Measurements from ENCODE around the gene RAB11FIP3. TPM values are rescaled to one million over a fixed set of nuclear protein-coding genes. Genes with fewer than 3 reads are reported as not detected.
A peak's percentile ranks its signal among the peaks of the same experiment; 100 is the strongest.

The RAB11FIP3 gene
- total RNA-seq, 1 donor from 2014 or later, result 81.5 TPM

- TF ChIP-seq, protein P1, sequence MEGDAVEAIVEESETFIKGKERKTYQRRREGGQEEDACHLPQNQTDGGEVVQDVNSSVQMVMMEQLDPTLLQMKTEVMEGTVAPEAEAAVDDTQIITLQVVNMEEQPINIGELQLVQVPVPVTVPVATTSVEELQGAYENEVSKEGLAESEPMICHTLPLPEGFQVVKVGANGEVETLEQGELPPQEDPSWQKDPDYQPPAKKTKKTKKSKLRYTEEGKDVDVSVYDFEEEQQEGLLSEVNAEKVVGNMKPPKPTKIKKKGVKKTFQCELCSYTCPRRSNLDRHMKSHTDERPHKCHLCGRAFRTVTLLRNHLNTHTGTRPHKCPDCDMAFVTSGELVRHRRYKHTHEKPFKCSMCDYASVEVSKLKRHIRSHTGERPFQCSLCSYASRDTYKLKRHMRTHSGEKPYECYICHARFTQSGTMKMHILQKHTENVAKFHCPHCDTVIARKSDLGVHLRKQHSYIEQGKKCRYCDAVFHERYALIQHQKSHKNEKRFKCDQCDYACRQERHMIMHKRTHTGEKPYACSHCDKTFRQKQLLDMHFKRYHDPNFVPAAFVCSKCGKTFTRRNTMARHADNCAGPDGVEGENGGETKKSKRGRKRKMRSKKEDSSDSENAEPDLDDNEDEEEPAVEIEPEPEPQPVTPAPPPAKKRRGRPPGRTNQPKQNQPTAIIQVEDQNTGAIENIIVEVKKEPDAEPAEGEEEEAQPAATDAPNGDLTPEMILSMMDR (IDR thresholded peaks at IDR 0.05; ENCODE audit: unreplicated experiment), result no peak
- Mint-ChIP-seq H3K9me3 (ENCODE audit: unreplicated experiment) (no peaks in the 10 kb centered on the region), H3K4me1 (ENCODE audit: unreplicated experiment) (no peaks in the 10 kb centered on the region), H3K4me3 (ENCODE audit: unreplicated experiment) (peak overlapping the region; percentile 31), H3K27ac (ENCODE audit: unreplicated experiment) (no peak overlapping the region), H3K36me3 (ENCODE audit: low read depth, unreplicated experiment) (peaks cover 3% of the 10 kb centered on the region), H3K27me3 (ENCODE audit: unreplicated experiment) (peaks cover 4% of the 10 kb centered on the region)
- DNase-seq (ENCODE audit: low spot score), result no peak
Observed at GRCh38 chr16:537415-538335, 112.2 kb downstream of the RAB11FIP3 start.

DNA sequence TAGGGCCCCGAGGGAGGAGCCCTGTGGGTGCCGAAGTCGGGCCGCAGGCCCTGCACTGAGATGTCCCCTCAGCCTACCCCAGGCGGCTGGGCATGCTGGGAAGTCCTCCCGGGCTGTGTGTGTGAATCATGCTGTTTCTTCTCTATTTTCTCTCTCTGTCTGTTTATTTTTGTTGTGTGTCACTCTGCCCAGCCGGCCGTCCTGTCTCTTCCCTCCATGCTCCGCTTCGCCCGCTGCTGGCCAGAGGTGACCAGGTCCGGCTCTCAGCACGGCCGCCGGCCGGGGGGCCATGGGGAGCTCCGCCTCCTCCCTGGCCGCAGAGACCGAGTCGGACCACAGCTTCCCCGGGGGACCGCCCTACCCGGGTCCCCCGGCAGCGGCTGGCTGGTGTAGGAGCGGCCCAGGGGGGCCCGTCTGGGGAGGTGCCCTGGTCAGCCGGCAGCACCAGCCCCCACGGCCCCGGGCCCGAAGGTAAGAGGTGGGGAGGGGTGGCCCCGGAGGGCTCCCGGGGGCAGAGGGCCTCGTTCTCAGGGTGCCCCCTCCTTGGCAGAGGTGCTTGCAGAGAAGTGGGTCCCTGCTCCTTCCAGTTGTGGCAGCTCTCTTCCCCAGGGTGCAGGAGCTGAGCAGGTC lies 114.6 kb downstream of the RAB11FIP3 start:
- DNase-seq (ENCODE audit: low spot score), result no peak
- Mint-ChIP-seq H3K27me3 (ENCODE audit: unreplicated experiment) (peaks cover 4% of the 10 kb centered on the region), H3K9me3 (ENCODE audit: unreplicated experiment) (no peaks in the 10 kb centered on the region), H3K36me3 (ENCODE audit: low read depth, unreplicated experiment) (peaks cover 3% of the 10 kb centered on the region), H3K27ac (ENCODE audit: unreplicated experiment) (no peak overlapping the region), H3K4me3 (ENCODE audit: unreplicated experiment) (no peak overlapping the region), H3K4me1 (ENCODE audit: unreplicated experiment) (no peaks in the 10 kb centered on the region)
- TF ChIP-seq, protein P1 (IDR thresholded peaks at IDR 0.05; ENCODE audit: unreplicated experiment), result no peak

GRCh38 chr16:540645-541340 lies 115.3 kb downstream of the RAB11FIP3 start:
- TF ChIP-seq, protein P1 (IDR thresholded peaks at IDR 0.05; ENCODE audit: unreplicated experiment), result no peak
- Mint-ChIP-seq H3K27ac (ENCODE audit: unreplicated experiment) (no peak overlapping the region), H3K27me3 (ENCODE audit: unreplicated experiment) (peaks cover 4% of the 10 kb centered on the region), H3K4me1 (ENCODE audit: unreplicated experiment) (no peaks in the 10 kb centered on the region), H3K36me3 (ENCODE audit: low read depth, unreplicated experiment) (peaks cover 3% of the 10 kb centered on the region), H3K4me3 (ENCODE audit: unreplicated experiment) (no peak overlapping the region), H3K9me3 (ENCODE audit: unreplicated experiment) (no peaks in the 10 kb centered on the region)
- no peak for DNase-seq (ENCODE audit: low spot score)

GRCh38 chr16:543301-544164 lies 118.1 kb downstream of the RAB11FIP3 start:
- Mint-ChIP-seq H3K27me3 (ENCODE audit: unreplicated experiment) (peaks cover 7% of the 10 kb centered on the region), H3K4me1 (ENCODE audit: unreplicated experiment) (no peaks in the 10 kb centered on the region), H3K27ac (ENCODE audit: unreplicated experiment) (no peak overlapping the region), H3K36me3 (ENCODE audit: low read depth, unreplicated experiment) (peaks cover 3% of the 10 kb centered on the region), H3K4me3 (ENCODE audit: unreplicated experiment) (no peak overlapping the region), H3K9me3 (ENCODE audit: unreplicated experiment) (no peaks in the 10 kb centered on the region)
- TF ChIP-seq, protein P1 (IDR thresholded peaks at IDR 0.05; ENCODE audit: unreplicated experiment), result no peak
- DNase-seq (ENCODE audit: low spot score), result no peak

All from endothelial cell (in vitro differentiated cells).